Uterus (tissue), 2 donors: ENCODE results near the gene ABCG2.

Source experiments
- POLR2A ChIP-seq, 2 donors: fragments of 450-650 bp; IDR thresholded peaks; one replicate each; pipeline ENCODE4 v1.6.1; 2016; ENCODE audit warnings: antibody characterized with exemption in 2 of 2, mild to moderate bottlenecking in 1 of 2, moderate library complexity in 1 of 2
- TF ChIP-seq, protein P1 (sequence below), 4 experiments: fragments of 200-600 bp in 2 of 4; fragments of 450-650 bp in 2 of 4; sonication (generic) in 2 of 4; IDR thresholded peaks; one replicate each; pipeline ENCODE4 v1.5.1; 2016 to 2019; ENCODE audit warnings: antibody characterized with exemption in 4 of 4, mild to moderate bottlenecking in 2 of 4, moderate library complexity in 1 of 4

DNA sequence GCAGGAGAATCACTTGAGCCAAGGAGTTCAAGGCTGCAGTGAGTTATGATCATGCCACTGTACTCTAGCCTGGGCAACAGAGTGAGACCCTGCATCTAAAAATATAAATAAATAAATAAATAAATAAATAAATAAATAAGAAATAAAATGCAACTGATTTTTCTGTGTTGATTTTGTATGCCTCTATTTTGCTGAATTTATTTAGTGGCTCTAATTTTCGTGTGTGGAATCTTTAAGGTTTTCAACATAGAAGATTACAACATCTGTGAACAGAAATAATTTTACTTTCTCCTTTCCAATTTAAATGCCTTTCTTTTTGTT, 30.9 kb upstream of the ABCG2 start:
- TF ChIP-seq, protein P1, sequence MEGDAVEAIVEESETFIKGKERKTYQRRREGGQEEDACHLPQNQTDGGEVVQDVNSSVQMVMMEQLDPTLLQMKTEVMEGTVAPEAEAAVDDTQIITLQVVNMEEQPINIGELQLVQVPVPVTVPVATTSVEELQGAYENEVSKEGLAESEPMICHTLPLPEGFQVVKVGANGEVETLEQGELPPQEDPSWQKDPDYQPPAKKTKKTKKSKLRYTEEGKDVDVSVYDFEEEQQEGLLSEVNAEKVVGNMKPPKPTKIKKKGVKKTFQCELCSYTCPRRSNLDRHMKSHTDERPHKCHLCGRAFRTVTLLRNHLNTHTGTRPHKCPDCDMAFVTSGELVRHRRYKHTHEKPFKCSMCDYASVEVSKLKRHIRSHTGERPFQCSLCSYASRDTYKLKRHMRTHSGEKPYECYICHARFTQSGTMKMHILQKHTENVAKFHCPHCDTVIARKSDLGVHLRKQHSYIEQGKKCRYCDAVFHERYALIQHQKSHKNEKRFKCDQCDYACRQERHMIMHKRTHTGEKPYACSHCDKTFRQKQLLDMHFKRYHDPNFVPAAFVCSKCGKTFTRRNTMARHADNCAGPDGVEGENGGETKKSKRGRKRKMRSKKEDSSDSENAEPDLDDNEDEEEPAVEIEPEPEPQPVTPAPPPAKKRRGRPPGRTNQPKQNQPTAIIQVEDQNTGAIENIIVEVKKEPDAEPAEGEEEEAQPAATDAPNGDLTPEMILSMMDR (IDR thresholded peaks at IDR 0.05), result no peak
- TF ChIP-seq POLR2A (IDR thresholded peaks at IDR 0.05), result no peak
